Activated naive CD8-positive, alpha-beta T cell treated with anti-CD3 and anti-CD28 coated beads, Interleukin-2, amount 10 ng/mL, durations not matched to agents 7 days and 5 days (primary cell): ENCODE data around the gene LHX1. TPM values are rescaled to one million over a fixed set of nuclear protein-coding genes. Genes with fewer than 3 reads are reported as not detected.

Experiments used
- ATAC-seq: fragments of 150-1000 bp; cut with Tn5 transposase; one replicate; pipeline ENCODE4 v1.10.0; 2021; ENCODE audit warnings: low read depth, moderate library complexity
- POLR2A ChIA-PET: fragments of 350-600 bp; sonication (Branson Sonifier 250); formaldehyde crosslinking; loops from one replicate; lab custom pipeline; 2021; ENCODE audit warnings: antibody characterized with exemption; lab: Charles Lee
- DNase-seq: peaks from one replicate; pipeline ENCODE4 v3.0.0; 2021
- H3K27ac Mint-ChIP-seq: one replicate; pipeline ENCODE4 v1.8.0; 2022; ENCODE audit warnings: mild to moderate bottlenecking, mixed read lengths
- H3K27me3 Mint-ChIP-seq: one replicate; pipeline ENCODE4 v1.8.0; 2022; ENCODE audit warnings: mild to moderate bottlenecking, moderate library complexity, mixed read lengths
- H3K36me3 Mint-ChIP-seq: one replicate; pipeline ENCODE4 v1.8.0; 2021; ENCODE audit warnings: mild to moderate bottlenecking, mixed read lengths
- H3K4me1 Mint-ChIP-seq: one replicate; pipeline ENCODE4 v1.8.0; 2021; ENCODE audit warnings: mixed read lengths
- H3K4me3 Mint-ChIP-seq: one replicate; pipeline ENCODE4 v1.8.0; 2022; ENCODE audit warnings: mild to moderate bottlenecking, moderate library complexity, mixed read lengths
- H3K9me3 Mint-ChIP-seq: one replicate; pipeline ENCODE4 v1.8.0; 2021; ENCODE audit warnings: mixed read lengths
- total RNA-seq, 2 experiments: library from RNA; stranded (reverse); gene quantifications; one replicate each; pipeline ENCODE4 v1.2.3, GENCODE V29; 2021

Gene LHX1
- total RNA-seq, 2 experiments from 2014 or later, result not detected

DNA sequence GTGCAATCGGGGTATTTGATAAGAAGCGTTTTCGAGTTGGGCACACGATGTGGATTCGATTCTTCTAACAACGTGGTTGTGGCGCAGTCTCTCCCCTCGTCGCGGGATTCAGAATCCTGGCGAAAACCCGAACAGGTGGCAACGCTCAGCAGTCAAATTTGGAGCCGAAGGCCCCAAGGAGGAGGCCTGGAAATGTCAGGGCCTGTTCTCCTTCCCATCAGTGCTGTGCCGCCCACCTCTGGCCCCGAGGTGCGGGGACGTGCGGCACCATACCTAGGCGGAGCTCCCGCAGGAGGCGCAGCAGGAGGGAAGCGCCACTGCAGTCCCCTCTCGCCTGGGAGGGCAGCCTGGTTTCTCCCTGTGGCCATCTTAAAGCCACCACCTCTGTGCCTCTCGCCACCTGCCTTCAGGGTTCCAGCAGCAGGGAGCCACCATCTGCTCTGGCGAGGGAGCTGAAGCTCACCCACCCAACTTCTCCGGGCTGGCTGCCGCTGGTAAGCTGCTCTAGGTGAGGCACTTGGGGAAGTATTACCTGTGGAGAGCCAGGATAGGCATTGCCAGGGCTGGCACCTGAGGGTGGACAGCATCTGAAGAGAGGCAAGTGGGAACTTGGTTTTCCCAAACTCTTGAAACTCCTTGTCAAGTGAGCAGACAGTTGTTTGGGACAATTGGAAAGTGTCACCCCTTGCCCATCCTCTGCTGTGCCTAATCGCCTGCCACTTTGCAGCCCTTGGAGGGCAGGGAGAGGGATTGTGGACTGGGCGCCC is 8.9 kb downstream of the LHX1 start:
- Mint-ChIP-seq H3K27me3 (peaks cover 55% of the 10 kb centered on the region), H3K4me1 (peaks cover 36% of the 10 kb centered on the region), H3K27ac (no peak overlapping the region), H3K9me3 (no peaks in the 10 kb centered on the region), H3K4me3 (no peak overlapping the region), H3K36me3 (peaks cover 14% of the 10 kb centered on the region)
- ATAC-seq (no peak), DNase-seq (no peak)
- POLR2A ChIA-PET, result no interaction called here

- Mint-ChIP-seq H3K36me3 (peaks cover 14% of the 10 kb centered on the region), H3K9me3 (no peaks in the 10 kb centered on the region), H3K27ac (no peak overlapping the region), H3K4me1 (peaks cover 32% of the 10 kb centered on the region), H3K27me3 (peaks cover 50% of the 10 kb centered on the region), H3K4me3 (no peak overlapping the region)
- POLR2A ChIA-PET, result no interaction called here
- ATAC-seq (no peak), DNase-seq (no peak)
These were observed 9.4 kb downstream of the LHX1 start for GRCh38 chr17:36946726-36947091.

DNA sequence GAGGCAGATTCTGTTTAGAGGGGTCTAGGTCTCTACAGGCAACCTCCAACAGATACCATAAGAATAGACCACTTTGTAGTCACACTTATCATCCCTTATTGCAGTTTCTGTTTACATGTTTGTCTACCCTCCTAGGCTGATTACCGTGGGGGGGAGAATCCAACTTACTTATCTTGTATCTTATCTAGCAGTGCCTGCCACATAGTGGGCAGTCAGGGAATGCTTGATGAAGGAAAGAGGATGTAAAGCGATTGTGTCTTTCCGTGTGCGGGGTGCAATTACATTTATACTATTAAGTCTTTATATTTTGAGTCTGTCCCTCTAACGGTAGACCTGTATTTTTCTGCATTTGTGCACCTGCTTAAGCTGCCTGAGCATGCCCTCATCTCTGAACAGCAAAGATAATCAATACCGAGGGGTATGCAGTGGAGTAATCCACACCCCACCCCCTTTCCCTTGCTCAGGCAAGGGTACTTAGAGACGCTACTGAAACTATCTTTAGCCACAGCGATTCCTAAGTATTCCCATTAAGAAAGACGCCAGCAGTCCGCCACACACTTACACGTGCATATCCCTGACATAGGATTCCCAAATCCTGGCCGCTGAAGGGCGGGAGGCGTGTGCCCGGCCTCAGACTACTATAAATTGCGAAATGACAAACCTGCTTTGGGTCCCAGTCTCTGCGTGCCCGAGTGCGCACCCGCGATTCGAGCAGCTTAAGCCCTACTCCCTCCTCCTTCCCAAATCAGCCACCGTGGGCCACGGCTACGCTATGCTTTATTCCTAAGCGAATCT is 10.8 kb downstream of the LHX1 start:
- Mint-ChIP-seq H3K4me1 (peaks cover 45% of the 10 kb centered on the region), H3K27me3 (peaks cover 47% of the 10 kb centered on the region), H3K27ac (peak overlapping the region; percentile 96), H3K4me3 (peak overlapping the region; percentile 96), H3K9me3 (no peaks in the 10 kb centered on the region), H3K36me3 (peaks cover 26% of the 10 kb centered on the region)
- DNase-seq (no peak), ATAC-seq (no peak)
- POLR2A ChIA-PET, result interaction anchor here (0.7 to 2.3 kb wide), 5 partner anchors 9 to 347 kb away, joined by 3 to 14 read pairs (median 6); partner anchors contain the start of gene MRM1

GRCh38 chr17:36948717-36949460 is 11.6 kb downstream of the LHX1 start, which contains the start of gene AATF:
Gene AATF (plus strand): TSS chr17:36948954. CDS start chr17:36949126, 172 bp downstream.
- H3K27me3 Mint-ChIP-seq, result peaks cover 39% of the 10 kb centered on the region
- no peaks in the 10 kb centered on the region for H3K9me3 Mint-ChIP-seq
- H3K4me1 Mint-ChIP-seq, result peaks cover 47% of the 10 kb centered on the region
- POLR2A ChIA-PET, result interaction anchor here (0.6 to 2.3 kb wide), 8 partner anchors 10 to 413 kb away, joined by 3 to 14 read pairs (median 3); partner anchors contain the start of genes LHX1 and MRM1
- DNase-seq (peak; percentile 99), ATAC-seq (peak; percentile 97)
- peak within 1 kb of the TSS; percentile 96 for H3K4me3 Mint-ChIP-seq
- peak within 1 kb of the TSS; percentile 96 for H3K27ac Mint-ChIP-seq
- H3K36me3 Mint-ChIP-seq, result peaks cover 29% of the 10 kb centered on the region

- Mint-ChIP-seq H3K4me3 (peak overlapping the region; percentile 96), H3K27ac (peak overlapping the region; percentile 96), H3K27me3 (peaks cover 33% of the 10 kb centered on the region), H3K9me3 (no peaks in the 10 kb centered on the region), H3K36me3 (peaks cover 35% of the 10 kb centered on the region), H3K4me1 (peaks cover 53% of the 10 kb centered on the region)
- POLR2A ChIA-PET, result interaction anchor here (0.6 to 2.3 kb wide), 7 partner anchors 11 to 414 kb away, joined by 3 to 14 read pairs (median 3); partner anchors contain the start of genes LHX1 and MRM1
- ATAC-seq (no peak), DNase-seq (no peak)
These were observed 12.2 kb downstream of the LHX1 start for GRCh38 chr17:36949461-36949927.

DNA sequence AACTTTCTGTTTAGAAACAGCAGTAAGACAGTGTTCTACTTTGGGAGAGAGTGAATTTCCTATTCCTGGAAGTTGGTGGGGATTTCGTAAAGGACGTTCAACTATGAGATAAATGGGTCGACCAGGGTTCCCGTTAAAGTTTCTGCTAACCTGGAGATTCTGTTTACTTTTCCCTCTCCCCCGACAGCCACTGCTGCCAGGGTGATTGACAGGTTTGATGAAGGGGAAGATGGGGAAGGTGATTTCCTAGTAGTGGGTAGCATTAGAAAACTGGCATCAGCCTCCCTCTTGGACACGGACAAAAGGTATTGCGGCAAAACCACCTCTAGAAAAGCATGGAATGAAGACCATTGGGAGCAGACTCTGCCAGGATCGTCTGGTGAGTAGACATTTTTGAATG is 12.8 kb downstream of the LHX1 start:
- POLR2A ChIA-PET, result interaction anchor here (1.1 to 2.3 kb wide), 3 partner anchors 11 to 414 kb away, joined by 3 to 14 read pairs (median 3); no protein-coding TSS in a partner anchor
- peak overlapping the region; percentile 96 for H3K4me3 Mint-ChIP-seq
- no peak for ATAC-seq
- DNase-seq, result no peak
- peaks cover 39% of the 10 kb centered on the region for H3K36me3 Mint-ChIP-seq
- H3K9me3 Mint-ChIP-seq, result no peaks in the 10 kb centered on the region
- peaks cover 55% of the 10 kb centered on the region for H3K4me1 Mint-ChIP-seq
- peaks cover 28% of the 10 kb centered on the region for H3K27me3 Mint-ChIP-seq
- H3K27ac Mint-ChIP-seq, result peak overlapping the region; percentile 96

- DNase-seq (no peak), ATAC-seq (no peak)
- Mint-ChIP-seq H3K4me3 (peak overlapping the region; percentile 14), H3K36me3 (peaks cover 46% of the 10 kb centered on the region), H3K4me1 (peaks cover 55% of the 10 kb centered on the region), H3K27me3 (peaks cover 18% of the 10 kb centered on the region), H3K27ac (no peak overlapping the region), H3K9me3 (no peaks in the 10 kb centered on the region)
- POLR2A ChIA-PET, result no interaction called here
These were observed 14.0 kb downstream of the LHX1 start for GRCh38 chr17:36951084-36951789.

- peaks cover 28% of the 10 kb centered on the region for H3K36me3 Mint-ChIP-seq
- POLR2A ChIA-PET, result interaction anchor here (0.8 kb wide), 1 partner anchor 289 kb away, joined by 3 read pairs; no protein-coding TSS in a partner anchor
- no peaks in the 10 kb centered on the region for H3K9me3 Mint-ChIP-seq
- peaks cover 12% of the 10 kb centered on the region for H3K4me1 Mint-ChIP-seq
- H3K27me3 Mint-ChIP-seq, result no peaks in the 10 kb centered on the region
- no peak overlapping the region for H3K4me3 Mint-ChIP-seq
- H3K27ac Mint-ChIP-seq, result no peak overlapping the region
- ATAC-seq, result no peak
- no peak for DNase-seq
These were observed 34.2 kb downstream of the LHX1 start for GRCh38 chr17:36971508-36971907.

DNA sequence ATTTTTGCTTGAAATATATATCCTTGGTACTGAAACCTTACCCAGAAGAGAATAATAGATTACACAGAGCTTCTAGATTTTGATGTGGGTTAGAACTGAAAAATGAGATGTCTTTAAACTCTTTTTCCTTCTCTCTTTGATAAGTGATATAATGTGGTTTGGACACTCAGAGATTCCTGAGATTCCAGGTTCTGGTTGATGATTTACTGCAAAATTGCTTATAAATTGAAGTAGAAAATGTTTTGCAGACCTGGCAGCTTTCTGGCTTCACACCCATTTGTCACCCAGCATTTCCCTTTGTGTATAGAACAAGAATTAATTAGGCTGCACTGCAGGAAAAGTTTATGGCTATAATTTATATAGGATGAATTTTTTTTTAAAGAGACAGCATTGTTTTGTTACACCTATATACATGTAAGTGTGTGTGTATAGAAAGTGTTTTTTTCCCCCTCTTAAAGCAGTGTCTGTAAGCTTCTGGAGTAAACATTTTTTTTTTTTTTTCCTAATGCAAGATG is 35.0 kb downstream of the LHX1 start:
- ATAC-seq (no peak), DNase-seq (no peak)
- no peaks in the 10 kb centered on the region for H3K27me3 Mint-ChIP-seq
- peaks cover 10% of the 10 kb centered on the region for H3K4me1 Mint-ChIP-seq
- H3K27ac Mint-ChIP-seq, result no peak overlapping the region
- POLR2A ChIA-PET, result no interaction called here
- no peaks in the 10 kb centered on the region for H3K9me3 Mint-ChIP-seq
- peaks cover 24% of the 10 kb centered on the region for H3K36me3 Mint-ChIP-seq
- no peak overlapping the region for H3K4me3 Mint-ChIP-seq

DNA sequence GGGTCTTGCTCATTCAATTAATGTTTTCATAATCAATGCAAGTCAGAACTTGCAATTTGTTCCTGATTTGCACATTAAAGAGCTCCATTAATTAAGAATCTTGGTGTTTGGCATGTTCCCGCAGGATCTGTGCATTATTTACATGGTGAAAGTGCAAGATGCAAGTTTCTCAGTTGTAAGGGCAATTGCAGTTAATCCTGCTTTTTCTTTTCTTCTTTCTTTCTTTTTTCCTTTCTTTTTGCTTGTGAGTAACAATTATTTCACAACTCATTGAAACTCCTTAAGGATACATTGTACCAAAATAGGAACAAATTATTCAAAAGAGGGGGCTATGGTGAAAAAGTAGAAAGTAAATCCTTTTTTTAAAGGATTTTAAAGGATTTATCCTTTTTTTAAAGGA is 35.6 kb downstream of the LHX1 start:
- Mint-ChIP-seq H3K36me3 (peaks cover 17% of the 10 kb centered on the region), H3K9me3 (no peaks in the 10 kb centered on the region), H3K27me3 (no peaks in the 10 kb centered on the region), H3K4me1 (peaks cover 10% of the 10 kb centered on the region), H3K4me3 (no peak overlapping the region), H3K27ac (no peak overlapping the region)
- no peak for DNase-seq
- no peak for ATAC-seq
- POLR2A ChIA-PET, result no interaction called here

DNA sequence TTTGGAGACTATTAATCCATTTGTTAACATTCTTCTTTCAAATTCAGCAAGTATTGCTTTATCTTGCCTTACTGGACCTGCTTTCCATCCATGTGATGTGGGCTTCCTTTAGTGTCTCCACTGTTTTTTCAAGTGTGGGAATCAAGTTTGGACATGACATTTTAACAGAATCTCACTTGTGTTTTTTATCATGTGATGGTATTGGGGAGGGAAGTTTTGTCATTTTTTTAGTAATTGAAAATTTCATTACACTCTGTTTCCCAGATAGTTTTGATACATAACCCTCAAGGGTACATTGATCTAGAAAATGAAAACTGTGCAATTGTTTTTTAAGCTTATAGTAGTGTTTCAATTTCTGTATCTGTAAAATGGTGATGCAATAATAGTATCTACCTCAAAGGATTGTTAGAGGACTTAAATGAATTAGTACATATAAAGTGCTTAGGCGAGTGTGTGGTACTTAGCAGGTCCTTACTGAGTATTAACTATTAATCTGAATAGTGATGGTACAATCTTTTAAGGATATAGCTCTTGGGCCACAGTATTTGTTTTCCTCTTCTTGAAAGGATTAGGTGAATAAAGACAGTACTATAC is 38.7 kb downstream of the LHX1 start:
- Mint-ChIP-seq H3K36me3 (peaks cover 6% of the 10 kb centered on the region), H3K4me1 (peaks cover 11% of the 10 kb centered on the region), H3K4me3 (no peak overlapping the region), H3K27me3 (no peaks in the 10 kb centered on the region), H3K27ac (no peak overlapping the region), H3K9me3 (no peaks in the 10 kb centered on the region)
- DNase-seq (no peak), ATAC-seq (no peak)
- POLR2A ChIA-PET, result no interaction called here

DNA sequence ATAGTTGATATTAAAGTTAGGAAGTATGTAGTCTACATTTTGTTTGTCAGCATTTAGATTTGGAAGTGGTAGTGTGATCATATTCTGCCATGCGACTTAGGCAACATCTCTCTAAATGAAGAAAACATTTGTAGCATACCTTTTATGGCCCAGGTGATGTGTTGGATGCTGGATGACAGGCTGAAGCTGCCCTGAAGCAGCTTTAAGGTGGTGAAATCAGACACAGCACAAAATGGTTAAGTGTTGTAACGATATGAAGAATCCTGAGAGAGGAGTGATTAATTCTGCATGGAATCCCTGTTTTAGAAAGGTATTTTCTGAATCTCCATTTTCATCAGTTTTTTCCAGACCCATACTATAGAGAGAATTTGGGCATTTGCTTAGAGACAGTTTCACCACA is 39.8 kb downstream of the LHX1 start:
- no peak for DNase-seq
- Mint-ChIP-seq H3K9me3 (no peaks in the 10 kb centered on the region), H3K36me3 (peaks cover 3% of the 10 kb centered on the region), H3K4me3 (no peak overlapping the region), H3K4me1 (peaks cover 9% of the 10 kb centered on the region), H3K27me3 (no peaks in the 10 kb centered on the region), H3K27ac (no peak overlapping the region)
- ATAC-seq, result no peak
- POLR2A ChIA-PET, result no interaction called here
